Neural progenitor cell (in vitro differentiated cells): ENCODE results near the gene CHTOP.

Experiments
- CTCF ChIP-seq: fragments of 200-600 bp; sonication (generic); IDR thresholded peaks from 2 replicates; pipeline ENCODE4 v1.5.1; 2017; ENCODE audit warnings: antibody characterized with exemption, mild to moderate bottlenecking
- EZH2 ChIP-seq: fragments of 200-600 bp; sonication (generic); IDR thresholded peaks from 2 replicates; pipeline ENCODE4 v1.6.1; 2017; ENCODE audit warnings: antibody characterized with exemption, mild to moderate bottlenecking, moderate library complexity
- EZH2phosphoT487 ChIP-seq: fragments of 200-600 bp; sonication (generic); IDR thresholded peaks from 2 replicates; pipeline ENCODE4 v1.6.1; 2017; ENCODE audit warnings: antibody characterized with exemption

- no peak for TF ChIP-seq CTCF
- no peak for TF ChIP-seq EZH2phosphoT487
- no peak for TF ChIP-seq EZH2
Observed at GRCh38 chr1:153663211-153663610, 29.3 kb downstream of the CHTOP start.
